Right kidney (tissue), 1 donor: ENCODE measurements around the gene ZNF3.

Experiments used
- DNase-seq: peaks from one replicate; pipeline ENCODE4 v3.0.0-alpha.2; 2016

The ZNF3 gene

DNA sequence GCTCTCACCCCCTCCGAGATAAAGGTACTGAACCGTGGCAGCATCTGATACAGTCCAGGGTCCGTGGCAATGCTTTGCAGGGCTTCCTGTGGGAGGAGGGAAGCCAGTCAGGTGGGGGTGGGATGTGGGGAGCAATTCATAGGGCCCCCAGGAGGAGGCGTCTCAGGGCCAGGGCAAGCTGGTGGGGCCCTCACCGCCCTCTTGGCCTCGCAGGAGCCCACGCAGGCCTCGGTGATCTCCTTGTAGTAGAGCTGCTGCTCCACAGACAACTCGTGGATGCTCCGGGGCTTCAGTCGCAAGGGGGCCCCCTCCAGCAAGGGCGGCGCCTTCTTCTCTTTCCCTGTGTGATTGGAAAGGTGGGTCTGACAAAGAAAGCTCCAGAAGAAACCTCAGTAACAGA is 30.4 kb upstream of the ZNF3 start:
- no peak for DNase-seq

DNA sequence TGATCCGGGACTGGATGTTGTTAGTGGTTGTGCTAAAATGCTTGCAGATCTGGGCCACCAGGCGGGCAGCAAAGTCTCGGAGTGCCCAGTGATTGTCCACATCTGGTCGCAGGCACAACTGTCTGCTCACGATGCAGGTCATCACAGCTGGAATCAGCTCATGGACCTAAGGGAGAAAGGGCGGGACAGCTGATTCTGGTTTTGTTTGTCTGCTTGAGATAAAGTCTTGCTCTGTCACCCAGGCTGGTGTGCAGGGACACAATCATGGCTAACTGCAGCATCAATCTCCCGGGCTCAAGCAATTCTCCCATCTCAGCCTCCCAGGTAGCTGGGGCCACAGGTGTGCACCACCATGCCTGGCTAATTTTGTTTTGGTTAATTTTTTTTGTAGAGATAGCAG is 29.6 kb upstream of the ZNF3 start:
- no peak for DNase-seq

DNA sequence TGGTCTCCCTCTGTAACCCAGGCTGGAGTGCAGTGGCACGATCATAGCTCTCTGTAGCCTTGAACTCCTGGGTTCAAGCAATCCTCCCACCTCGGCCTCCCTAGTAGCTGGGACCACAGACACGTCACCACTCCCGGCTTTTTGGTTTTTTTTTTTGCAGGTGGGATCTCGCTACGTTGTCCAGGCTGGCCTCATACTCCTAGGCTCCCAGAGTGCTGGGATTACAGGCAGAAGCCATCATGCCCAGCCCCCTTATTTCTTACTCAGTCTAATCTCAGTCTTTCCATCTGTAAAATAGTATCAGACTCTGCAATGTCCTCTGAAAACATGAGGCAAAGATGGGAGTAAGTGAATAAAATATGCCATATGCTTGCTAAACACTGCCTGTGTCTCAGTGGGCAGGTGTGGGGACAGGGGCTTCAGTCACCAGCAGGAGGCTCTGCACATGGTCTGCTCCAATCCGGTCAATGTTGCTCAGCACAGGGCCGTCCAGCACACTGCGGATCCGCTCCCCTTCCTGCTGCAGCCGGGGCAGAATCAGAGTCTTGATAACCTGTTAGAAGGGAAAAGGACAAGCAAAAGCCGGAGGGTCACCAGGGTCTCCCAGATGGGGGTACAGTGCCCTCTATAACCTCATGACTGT is 28.1 kb upstream of the ZNF3 start:
- no peak for DNase-seq

DNA sequence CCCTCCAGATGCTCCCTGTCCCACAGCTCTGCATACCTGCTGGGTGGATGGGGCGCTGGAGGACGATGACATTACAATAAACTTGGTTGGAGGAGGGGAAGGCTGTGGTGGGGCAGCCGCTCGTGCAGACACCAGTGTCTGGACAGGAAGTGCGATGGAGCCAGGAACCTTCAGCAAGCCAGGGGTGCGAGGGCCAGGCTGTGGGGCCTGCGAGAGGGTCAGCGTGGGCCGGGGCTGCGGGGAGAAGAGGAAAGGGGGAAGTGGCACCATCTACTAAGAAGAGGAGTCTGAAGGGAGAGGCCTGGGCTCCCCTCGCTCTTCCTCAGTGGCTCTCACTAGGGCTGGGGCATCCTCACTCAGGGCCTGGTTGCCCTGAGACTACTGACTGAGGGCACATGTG is 26.4 kb upstream of the ZNF3 start:
- no peak for DNase-seq

DNA sequence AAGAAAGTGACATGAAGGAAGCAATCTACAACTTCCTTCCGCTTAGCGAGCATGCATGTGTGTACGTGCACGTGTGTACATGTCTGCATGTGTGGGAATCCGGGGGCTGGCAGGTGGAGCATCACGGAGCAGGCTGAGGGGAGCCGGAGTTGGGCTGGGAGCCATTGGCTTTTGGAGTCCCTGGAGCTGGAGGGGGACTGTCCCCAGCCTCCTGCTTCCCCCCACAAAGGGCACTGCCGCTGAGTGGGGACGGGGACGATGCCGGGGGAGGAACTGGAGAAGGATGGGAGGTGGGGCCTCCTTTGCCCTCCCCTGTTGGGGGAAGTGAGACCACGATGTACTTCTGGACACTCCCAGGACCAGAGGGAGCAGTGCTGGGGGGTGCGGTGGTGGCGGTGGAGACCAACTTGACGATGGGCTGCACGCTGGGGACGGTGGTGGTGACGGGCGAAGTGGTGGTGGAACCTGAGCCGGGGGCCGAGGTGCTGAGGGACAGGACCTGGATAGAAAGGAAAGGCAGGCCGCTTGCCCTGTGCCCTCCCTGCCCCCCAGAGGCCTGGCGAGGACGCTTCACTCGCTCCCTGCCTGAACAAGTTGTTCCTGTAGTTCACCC is 25.7 kb upstream of the ZNF3 start:
- DNase-seq, result no peak

DNA sequence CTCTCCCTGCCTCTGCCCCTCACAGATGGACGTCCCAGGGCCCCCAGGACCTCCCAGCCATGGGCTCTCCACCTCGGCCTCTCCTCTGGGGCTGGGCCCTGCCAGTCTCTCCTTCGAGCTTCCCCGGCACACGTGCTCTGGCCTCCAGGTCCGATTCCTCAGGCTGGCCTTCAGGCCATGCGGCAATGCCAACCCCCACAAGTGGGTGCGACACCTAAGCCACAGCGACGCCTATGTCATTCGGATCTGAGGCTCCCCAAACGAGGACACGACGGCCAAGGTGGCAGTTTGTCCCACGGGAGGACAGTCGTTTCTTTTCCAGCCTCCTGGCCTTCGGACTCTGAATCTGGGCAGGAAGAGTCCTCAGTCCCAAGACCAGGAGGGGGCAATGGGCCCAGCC is 25.1 kb upstream of the ZNF3 start:
- no peak for DNase-seq

DNA sequence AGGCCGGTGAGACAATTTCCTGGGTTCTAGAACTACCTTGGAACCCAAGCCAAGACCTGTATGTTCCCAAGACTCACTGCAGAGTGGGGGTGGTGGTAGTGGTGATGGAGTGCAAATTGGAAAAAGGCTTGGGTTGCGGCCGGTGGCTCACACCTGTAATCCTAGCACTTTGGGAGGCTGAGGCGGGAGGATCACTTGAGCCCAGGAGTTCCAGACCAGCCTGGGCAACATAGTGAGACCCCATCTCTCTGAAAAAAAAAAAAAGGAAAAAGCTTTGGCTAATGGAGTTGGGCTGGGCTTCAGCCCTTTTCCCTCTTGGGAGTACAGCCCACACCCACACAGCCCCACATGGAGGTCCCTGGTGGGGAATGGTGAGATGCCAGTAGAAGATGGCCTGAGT is 24.0 kb upstream of the ZNF3 start:
- no peak for DNase-seq

DNA sequence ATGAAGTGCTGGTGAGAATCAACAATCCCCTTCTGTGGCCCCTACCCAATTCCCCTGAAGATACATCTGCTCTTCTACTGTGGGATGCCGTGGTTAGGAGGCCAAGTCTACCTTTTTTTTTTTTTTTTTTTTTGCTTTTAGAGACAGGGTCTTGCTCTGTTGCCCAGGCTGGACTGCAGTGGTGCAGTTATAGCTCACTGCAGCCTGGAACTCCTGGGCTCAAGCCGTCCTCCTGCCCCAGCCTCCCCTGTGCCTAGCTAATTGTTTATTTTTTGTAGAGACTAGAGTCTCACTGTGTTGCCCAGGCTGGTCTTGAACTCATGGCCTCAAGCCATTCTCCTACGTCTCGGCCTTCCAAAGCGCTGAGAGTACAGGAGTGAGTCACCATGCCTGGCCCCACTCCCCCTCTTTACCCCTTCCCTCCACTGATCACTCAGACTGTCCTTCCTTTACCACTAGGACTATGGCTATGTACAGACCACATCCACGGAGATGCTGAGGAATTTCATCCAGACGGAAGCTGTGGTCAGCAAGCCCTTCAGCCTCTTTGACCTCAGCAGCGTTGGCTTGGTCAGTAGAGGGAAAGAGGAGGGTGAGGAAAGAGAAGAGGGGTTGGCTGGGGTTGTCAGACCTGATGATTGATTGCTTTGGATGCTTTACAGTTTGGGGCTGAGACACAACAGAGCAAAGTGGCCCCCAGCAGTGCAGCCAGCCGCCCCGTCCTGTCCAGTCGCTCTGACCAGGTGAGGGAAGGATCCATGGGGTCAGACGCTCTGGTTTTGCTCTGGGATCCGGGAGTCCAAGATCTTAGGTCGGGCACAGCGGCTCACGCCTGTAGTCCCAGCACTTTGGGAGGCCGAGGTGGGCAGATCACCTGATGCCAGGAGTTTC is 21.7 kb upstream of the ZNF3 start:
- no peak for DNase-seq

DNA sequence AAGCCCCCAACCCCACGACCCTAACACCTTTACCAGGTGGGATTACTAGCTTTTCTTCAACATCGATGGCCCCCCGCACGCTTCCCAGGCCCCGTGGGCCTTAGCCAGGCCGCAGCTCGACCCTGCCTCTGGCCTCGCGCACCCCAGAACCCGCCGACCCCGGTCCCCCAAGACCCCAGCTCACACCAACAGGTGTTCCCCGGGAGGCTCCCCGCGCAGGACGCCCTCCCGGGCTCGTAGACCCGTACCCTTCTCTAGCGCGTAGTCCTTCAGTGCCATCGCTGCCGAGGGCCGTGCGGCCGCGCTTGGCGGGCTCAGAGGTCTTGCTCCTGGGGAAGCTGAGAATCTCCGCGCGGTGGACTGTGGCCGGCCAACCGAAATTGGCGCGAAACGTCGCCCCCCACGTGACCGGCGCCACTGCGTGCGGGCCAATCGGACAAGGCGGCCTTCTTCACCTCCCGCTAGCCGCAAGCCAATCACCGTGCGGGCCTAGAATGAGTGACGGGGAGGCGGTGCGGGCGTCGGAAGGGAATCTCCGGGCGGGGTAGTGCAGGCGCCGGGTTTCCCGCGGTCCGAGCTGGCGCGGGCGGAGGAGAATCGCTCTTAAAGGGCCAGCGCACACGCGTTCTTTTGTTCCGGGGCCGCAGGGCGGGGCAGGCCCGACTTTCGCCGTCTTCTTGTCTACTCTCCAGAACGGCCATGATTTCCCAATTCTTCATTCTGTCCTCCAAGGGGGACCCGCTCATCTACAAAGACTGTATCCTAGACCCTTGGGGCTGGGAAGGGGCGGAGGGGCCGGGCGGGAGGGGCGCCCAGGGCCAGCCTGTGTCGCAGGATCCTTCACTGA is 19.7 kb upstream of the ZNF3 start, which contains the start of the genes AP4M1 and MCM7:
AP4M1 (plus strand) TSS at position 628 of the 847 bp plus-strand sequence; CDS start at position 700, 72 bp downstream.
MCM7 (minus strand) TSS at position 382 of the 847 bp plus-strand sequence; CDS start at position 279, 103 bp downstream.
- peak; percentile 85 for DNase-seq

DNA sequence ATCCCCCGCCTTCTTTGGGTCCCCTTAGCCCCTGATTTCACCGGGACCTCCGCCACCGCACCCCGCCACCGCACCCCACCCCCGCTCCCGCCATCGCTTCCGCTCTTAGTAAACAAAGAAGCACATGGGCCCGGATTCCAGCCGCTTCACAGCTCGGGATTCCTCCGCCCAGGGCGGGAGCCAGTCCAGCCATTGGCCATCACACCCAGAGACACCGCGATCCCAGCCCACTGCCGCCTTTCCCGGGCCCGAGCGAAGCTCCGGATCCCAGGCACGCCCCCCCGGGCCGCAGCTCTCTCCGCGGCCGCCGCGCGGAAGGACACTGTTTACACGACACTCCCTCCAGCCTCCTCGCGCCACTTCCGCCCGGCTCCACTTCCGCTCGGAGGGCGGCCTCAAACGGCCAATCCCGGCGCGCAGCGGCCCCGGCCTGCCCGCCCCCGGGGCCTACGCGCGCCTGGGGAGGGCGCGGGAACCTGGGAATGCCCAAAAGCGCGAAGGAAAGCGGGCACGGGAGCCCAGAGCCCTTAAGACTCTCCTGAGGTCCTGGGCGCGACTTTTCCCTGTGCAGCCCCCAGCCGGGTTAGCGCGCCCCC is 19.0 kb upstream of the ZNF3 start:
- peak; percentile 94 for DNase-seq

DNA sequence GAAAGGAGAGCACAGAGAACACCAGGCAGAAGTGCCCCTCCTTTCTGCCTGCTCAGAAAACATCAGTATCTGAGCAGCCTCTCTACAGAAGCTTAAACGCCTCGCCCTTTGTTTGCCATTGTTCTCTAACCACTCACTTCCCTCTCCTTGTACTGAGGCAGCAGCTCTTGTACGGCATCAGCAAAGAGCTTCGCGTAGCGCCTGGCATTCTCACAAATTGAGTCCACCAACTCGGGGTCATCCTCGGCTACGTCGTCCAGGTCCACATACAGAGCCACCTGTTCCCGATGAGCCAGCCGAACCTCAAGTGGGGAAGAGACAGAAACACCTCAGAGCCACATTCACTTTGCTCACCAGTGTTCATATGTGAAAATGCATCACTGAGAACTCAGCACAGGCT is 17.9 kb upstream of the ZNF3 start:
- DNase-seq, result no peak

DNA sequence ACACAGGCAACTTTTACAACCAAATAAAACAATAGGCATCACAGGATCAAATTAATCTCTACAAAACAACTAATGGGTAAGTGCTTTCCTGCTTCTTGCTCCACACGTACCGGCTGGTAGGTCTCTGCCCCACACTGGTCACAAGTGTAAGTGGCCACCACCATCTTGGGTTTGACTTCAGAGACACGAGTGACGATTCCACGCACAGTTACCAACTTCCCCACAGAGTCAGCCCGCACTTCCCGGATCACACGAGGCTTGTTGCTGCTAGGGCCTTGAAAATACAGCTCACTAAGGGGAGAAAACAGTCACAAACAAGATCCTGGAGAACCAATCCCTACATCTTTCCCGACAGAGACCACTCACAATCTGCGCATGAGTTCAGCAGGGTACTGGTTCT is 17.4 kb upstream of the ZNF3 start:
- no peak for DNase-seq

DNA sequence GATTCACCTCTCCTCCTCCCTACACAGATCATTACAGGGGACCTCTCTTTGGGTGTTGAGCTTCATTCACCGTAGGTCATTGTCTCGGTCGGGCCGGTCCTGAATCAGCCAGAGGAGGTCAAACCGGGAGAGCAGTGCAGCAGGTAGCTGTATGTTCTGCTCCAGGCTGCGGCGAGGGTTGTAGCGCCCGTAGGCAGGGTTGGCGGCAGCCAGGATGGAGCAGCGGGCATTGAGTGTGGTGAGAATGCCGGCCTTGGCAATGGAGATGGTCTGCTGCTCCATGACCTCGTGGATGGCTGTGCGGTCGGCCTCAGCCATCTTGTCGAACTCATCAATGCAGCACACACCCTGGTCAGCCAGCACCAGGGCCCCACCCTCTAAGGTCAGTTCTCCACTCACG is 14.2 kb upstream of the ZNF3 start:
- DNase-seq, result no peak

DNA sequence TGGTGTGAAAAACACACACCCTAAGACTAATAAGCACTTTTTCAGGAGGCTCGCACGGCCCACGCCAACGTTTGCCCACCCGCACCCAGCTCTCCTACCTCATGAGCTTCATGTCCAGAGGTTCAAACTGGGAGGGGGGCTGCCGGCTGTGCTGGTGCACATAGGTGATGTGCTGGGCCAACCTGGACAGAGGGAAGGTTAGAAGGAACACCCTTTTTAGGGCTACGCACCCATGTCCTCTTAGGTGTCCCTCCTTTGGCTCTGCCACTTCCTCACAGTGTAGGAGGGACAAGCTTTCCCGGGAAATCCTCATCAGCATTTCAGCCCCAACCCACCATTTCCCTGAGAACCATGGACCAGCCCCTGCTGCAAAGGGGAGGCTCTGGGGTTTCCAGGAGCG is 13.8 kb upstream of the ZNF3 start:
- DNase-seq, result no peak

DNA sequence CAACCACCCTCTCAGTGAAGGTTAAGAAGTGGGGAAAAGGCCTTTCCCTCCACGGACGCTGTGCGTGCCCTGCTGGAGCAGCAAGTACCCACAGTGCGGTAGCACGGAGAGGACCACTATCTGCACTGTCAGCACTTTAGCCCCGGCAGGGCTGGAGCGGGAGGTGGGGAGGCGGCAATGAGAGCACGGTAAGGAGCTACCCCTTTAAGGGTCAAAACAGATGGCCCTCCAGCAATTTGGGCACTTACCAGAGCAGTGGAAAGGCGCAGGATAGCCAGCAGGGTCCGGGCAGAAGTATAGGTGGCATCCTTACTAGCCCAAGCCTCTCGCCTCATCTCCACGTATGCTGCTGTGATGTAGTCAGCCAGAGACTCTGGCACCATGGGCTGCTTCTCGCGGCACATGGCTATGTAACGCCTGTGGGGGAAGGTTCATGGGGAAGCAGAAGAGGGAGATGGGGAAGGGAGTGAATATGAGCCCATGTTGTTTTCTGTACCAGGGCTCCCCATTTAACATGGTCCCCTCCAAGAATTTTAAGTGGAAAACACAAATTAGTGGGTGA is 12.5 kb upstream of the ZNF3 start:
- DNase-seq, result no peak

DNA sequence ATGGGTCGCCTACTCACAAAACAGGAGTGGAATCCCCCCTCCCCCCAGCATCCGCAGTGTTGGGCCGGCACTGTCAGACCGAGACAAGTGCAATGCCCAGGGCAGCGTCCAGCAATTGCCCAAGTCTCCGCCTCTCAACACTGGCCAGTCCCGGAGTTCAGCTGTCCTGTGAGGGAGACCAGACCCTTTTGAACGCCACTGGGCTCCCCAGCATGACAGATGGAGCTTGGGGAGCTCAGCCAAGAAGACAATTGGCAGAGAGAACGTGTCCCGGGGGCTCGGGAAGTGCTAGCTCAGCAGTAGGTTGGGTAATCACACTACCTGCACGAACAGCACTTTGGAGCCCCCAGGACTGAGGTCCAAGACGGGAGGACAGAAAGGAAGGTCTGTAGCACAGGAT is 12.0 kb upstream of the ZNF3 start:
- DNase-seq, result no peak

DNA sequence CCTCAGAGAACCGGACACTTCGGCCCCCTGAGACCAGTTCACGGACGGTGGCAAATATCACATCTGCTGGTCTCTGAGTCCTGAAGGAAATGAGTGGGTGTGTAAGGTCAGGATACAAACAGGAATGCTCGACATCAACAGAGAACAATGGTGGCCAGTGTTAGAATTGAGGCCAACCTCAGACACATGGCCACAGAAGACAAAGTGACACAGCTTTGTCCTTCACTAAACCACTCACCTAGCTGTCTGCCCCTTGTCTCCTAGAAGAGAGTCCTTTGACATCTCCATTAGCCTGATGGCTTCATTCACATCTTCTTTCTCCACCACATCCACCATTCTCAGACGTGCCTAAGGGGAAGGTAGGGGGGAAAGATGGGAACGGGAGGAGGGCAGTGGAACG is 11.5 kb upstream of the ZNF3 start:
- DNase-seq, result no peak

DNA sequence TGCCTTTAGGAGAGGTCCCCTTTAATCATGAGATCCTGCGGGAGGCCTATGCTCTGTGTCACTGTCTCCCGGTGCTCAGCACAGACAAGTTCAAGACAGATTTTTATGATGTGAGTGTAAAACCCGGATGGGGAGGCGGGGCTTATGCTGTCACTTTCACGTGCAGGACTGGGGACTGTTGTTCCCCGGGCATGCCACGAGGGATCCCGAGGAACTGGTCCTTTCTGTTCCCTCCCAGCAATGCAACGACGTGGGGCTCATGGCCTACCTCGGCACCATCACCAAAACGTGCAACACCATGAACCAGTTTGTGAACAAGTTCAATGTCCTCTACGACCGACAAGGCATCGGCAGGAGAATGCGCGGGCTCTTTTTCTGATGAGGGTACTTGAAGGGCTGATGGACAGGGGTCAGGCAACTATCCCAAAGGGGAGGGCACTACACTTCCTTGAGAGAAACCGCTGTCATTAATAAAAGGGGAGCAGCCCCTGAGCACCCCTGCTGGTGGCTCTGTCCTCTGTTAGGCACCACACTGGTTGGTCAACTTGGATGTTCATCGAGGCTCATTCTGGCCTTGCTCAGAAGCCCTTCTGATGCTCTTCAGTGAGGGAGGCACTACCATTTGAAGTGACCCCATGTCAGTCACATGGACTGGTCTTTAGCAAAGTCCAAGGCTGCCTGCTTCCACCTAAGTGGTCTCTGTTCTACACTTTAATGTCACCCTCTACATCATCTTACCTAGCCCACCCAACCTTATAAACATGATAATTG is 10.1 kb upstream of the ZNF3 start:
- no peak for DNase-seq

DNA sequence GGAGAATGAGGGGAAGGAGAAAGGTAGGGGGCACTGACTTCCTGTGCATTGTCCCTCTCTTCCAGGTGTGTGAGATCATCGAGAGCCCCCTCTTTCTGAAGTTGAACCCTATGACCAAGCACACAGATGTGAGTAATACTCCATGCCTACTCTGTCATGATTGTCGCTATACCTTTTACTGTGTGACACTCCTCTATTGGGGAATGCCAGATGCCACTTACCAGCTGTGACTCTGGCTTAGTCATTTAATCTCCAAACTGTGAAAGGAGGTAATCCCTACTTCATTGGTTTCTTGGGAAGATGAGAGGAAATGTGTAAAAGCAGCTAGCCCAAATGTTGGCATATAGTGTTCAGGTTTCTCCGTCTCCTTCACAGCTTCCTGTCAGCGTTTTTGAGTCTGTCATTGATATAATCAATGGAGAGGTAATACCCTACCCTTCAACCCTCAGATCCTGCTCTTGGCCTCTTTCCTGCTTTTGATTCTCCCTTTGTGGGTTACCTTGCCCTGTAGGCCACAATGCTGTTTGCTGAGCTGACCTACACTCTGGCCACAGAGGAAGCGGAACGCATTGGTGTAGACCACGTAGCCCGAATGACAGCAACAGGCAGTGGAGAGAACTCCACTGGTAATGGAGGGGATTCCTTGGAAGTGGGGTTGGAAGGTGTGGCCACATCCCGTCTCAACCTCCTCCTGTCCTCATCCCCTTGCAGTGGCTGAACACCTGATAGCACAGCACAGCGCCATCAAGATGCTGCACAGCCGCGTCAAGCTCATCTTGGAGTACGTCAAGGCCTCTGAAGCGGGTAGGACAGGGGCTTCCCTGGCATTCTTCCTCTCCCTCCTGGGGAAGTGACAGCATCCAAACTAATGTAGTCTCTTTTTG is 9.2 kb upstream of the ZNF3 start:
- DNase-seq, result no peak
